ENCODE results near the gene PELI1. TPM values are rescaled to one million over a fixed set of nuclear protein-coding genes. Genes with fewer than 3 reads are reported as not detected.

PELI1 gene
- total RNA-seq (2022; extraction: Qiagen RNA extraction) = 0.88 to 1.1 TPM (median 1.0 TPM) in 5 replicates

GRCh38 chr2:64144057-64145013 is at the start of gene PELI1:
PELI1 (minus strand) TSS chr2:64144420; CDS start chr2:64108310, 36,110 bp downstream.

Other genes starting within 250 kb of the PELI1 start
- gene VPS54, start 125.0 kb downstream of the PELI1 start, total RNA-seq (2022; extraction: Qiagen RNA extraction) = 13.9 to 17.8 TPM (median 15.0 TPM) in 5 replicates

Measured in A549 treated with CORT108297 at 1 μM for 4 hours (cell line).